SK-N-SH (cell line): ENCODE data around the gene CBX6. TPM values are rescaled to one million over a fixed set of nuclear protein-coding genes. Genes with fewer than 3 reads are reported as not detected.

Experiments used
- CTCF ChIA-PET: fragments of 300-600, 350-600 bp; formaldehyde crosslinking; extraction: SDS; loops from one replicate; lab custom pipeline; 2021; lab: Yijun Ruan, JAX
- POLR2A ChIA-PET: fragments of 350-600 bp; sonication (Branson Sonifier 250); formaldehyde crosslinking; extraction: SDS; loops from one replicate; lab custom pipeline; 2020; ENCODE audit warnings: antibody characterized with exemption, inconsistent platforms; lab: Yijun Ruan, JAX
- DNase-seq: peaks from one replicate; pipeline ENCODE4 v3.0.0; 2012
- H2AFZ ChIP-seq: fragments of 200-600 bp; sonication (generic); 2 replicates; pipeline ENCODE4 v1.8.1; 2016; ENCODE audit warnings: antibody characterized with exemption, mild to moderate bottlenecking, low read depth
- H3F3A ChIP-seq: fragments of 200-600 bp; sonication (generic); replicated peaks from 2 replicates; pipeline ENCODE3; 2016; ENCODE audit warnings: antibody characterized with exemption, mild to moderate bottlenecking; ENCODE audit not compliant: insufficient read depth
- H3K27ac ChIP-seq, 2 experiments: fragments of 200-500 bp in 1 of 2; fragments of 200-600 bp in 1 of 2; sonication (Bioruptor generic) in 1 of 2; sonication (generic), shearing (Covaris generic) in 1 of 2; 2 replicates each; pipeline versions ENCODE4 v1.5.1 to v1.6.1; 2014 to 2016; ENCODE audit warnings: low read depth in 2 of 2, inconsistent platforms in 1 of 2, low read length in 1 of 2, mild to moderate bottlenecking in 1 of 2, mixed read lengths in 1 of 2
- H3K27me3 ChIP-seq: fragments of 200-600 bp; sonication (generic), shearing (Covaris generic); 2 replicates; pipeline ENCODE4 v1.6.1; 2016; ENCODE audit warnings: mixed run types; ENCODE audit not compliant: insufficient read depth
- H3K36me3 ChIP-seq, 2 experiments: fragments of 200-500 bp in 1 of 2; fragments of 200-600 bp in 1 of 2; sonication (Bioruptor generic) in 1 of 2; sonication (generic) in 1 of 2; replicated peaks in 1 of 2; 2 replicates each; pipeline versions ENCODE3 to v1.5.1; 2014 to 2016; ENCODE audit warnings: low read length in 1 of 2, mild to moderate bottlenecking in 1 of 2; ENCODE audit not compliant: insufficient read depth in 2 of 2, control insufficient read depth in 1 of 2
- H3K4me1 ChIP-seq, 2 experiments: fragments of 200-500 bp in 1 of 2; fragments of 200-600 bp in 1 of 2; sonication (Bioruptor generic) in 1 of 2; sonication (generic), shearing (Covaris generic) in 1 of 2; 2 replicates each; pipeline versions ENCODE4 v1.5.1 to v1.6.1; 2014 to 2016; ENCODE audit warnings: low read depth in 1 of 2, low read length in 1 of 2, mixed run types in 1 of 2; ENCODE audit not compliant: insufficient read depth in 2 of 2, control insufficient read depth in 1 of 2
- H3K4me2 ChIP-seq: fragments of 200-600 bp; sonication (generic), shearing (Covaris generic); 2 replicates; pipeline ENCODE4 v1.6.1; 2017; ENCODE audit warnings: mixed run types
- H3K4me3 ChIP-seq, 2 experiments: fragments of 200-500 bp in 1 of 2; fragments of 200-600 bp in 1 of 2; sonication (Bioruptor generic) in 1 of 2; sonication (generic), shearing (Covaris generic) in 1 of 2; 2 replicates each; pipeline versions ENCODE4 v1.5.1 to v1.8.1; 2014 to 2016; ENCODE audit warnings: low read depth in 2 of 2, inconsistent platforms in 1 of 2, low read length in 1 of 2, mild to moderate bottlenecking in 1 of 2, mixed read lengths in 1 of 2, moderate library complexity in 1 of 2
- H3K79me2 ChIP-seq: fragments of 200-600 bp; sonication (generic); 2 replicates; pipeline ENCODE4 v1.8.1; 2017; ENCODE audit warnings: mild to moderate bottlenecking; ENCODE audit not compliant: insufficient read depth
- H3K9ac ChIP-seq: fragments of 200-600 bp; sonication (generic); 2 replicates; pipeline ENCODE4 v1.6.1; 2017; ENCODE audit warnings: mixed run types
- H3K9me2 ChIP-seq: fragments of 200-600 bp; sonication (generic); 2 replicates; pipeline ENCODE4 v1.6.1; 2017; ENCODE audit warnings: mixed run types
- H3K9me3 ChIP-seq: fragments of 200-600 bp; sonication (generic); 2 replicates; pipeline ENCODE4 v1.6.1; 2017; ENCODE audit warnings: mixed run types, mild to moderate bottlenecking, moderate library complexity
- H4K20me1 ChIP-seq: fragments of 200-600 bp; sonication (generic); 2 replicates; pipeline ENCODE4 v1.6.1; 2017; ENCODE audit warnings: mild to moderate bottlenecking, mixed run types; ENCODE audit not compliant: insufficient read depth
- CTCF ChIP-seq: fragments of 200-600 bp; sonication (generic); IDR thresholded peaks from 2 replicates; pipeline ENCODE4 v1.6.1; 2017; ENCODE audit warnings: antibody characterized with exemption, mild to moderate bottlenecking, moderate library complexity
- EZH2phosphoT487 ChIP-seq: fragments of 200-600 bp; sonication (generic); IDR thresholded peaks from 2 replicates; pipeline ENCODE4 v1.6.1; 2017; ENCODE audit warnings: low read depth, mixed run types, mild to moderate bottlenecking, antibody characterized with exemption, moderate library complexity, borderline replicate concordance
- GABPA ChIP-seq: IDR thresholded peaks from 2 replicates; pipeline ENCODE4 v1.4.0; 2012; ENCODE audit warnings: low read depth, mild to moderate bottlenecking
- GATA2 ChIP-seq: sonication (generic); formaldehyde crosslinking; IDR thresholded peaks from 2 replicates; pipeline ENCODE4 v1.5.0; 2020; ENCODE audit warnings: mild to moderate bottlenecking, missing genetic modification reagents
- IRF3 ChIP-seq: fragments of 150-350 bp; IDR thresholded peaks from 2 replicates; pipeline ENCODE4 v1.6.1; 2016; ENCODE audit warnings: mild to moderate bottlenecking, low read depth, low read length
- MAX ChIP-seq: IDR thresholded peaks from 2 replicates; pipeline ENCODE4 v1.4.0; 2012; ENCODE audit warnings: low read depth
- MEF2A ChIP-seq: IDR thresholded peaks from 2 replicates; pipeline ENCODE4 v1.4.0; 2012; ENCODE audit warnings: low read depth, borderline replicate concordance
- MXI1 ChIP-seq: IDR thresholded peaks from 2 replicates; pipeline ENCODE4 v1.6.1; 2012; ENCODE audit warnings: mild to moderate bottlenecking, low read depth, low read length, improper control_type of control experiment
- PBX3 ChIP-seq: IDR thresholded peaks from 2 replicates; pipeline ENCODE4; 2012
- POLR2AphosphoS5 ChIP-seq: IDR thresholded peaks from 2 replicates; pipeline ENCODE4 v1.6.1; 2012; ENCODE audit warnings: low read depth, low read length
- RAD21 ChIP-seq: IDR thresholded peaks from 2 replicates; pipeline ENCODE4 v1.6.1; 2012; ENCODE audit warnings: mild to moderate bottlenecking, low read length
- SIN3A ChIP-seq: IDR thresholded peaks from 2 replicates; pipeline ENCODE4 v1.6.1; 2012; ENCODE audit warnings: low read depth, mild to moderate bottlenecking, low read length, moderate library complexity, borderline replicate concordance
- SMC3 ChIP-seq: IDR thresholded peaks from 2 replicates; pipeline ENCODE4 v1.6.1; 2012; ENCODE audit warnings: low read depth, low read length, improper control_type of control experiment
- TAF1 ChIP-seq: IDR thresholded peaks from 2 replicates; pipeline ENCODE4 v1.6.1; 2012; ENCODE audit warnings: low read depth, mild to moderate bottlenecking, low read length, moderate library complexity, borderline replicate concordance
- WGBS: methylation state at CpG from one replicate; pipeline ENCODE4 v1.1.6; 2017; ENCODE audit warnings: low lambda C conversion rate; 5-methylcytosine and 5-hydroxymethylcytosine counted together
- polyA plus RNA-seq, 3 experiments: library from polyadenylated mRNA; depleted of rRNA; stranded (reverse); fragments of >200 nt; gene quantifications; 2 replicates each; pipeline ENCODE4 v1.2.3, GENCODE V29; 2012
- TF ChIP-seq, protein P1 (sequence below): IDR thresholded peaks from 2 replicates; pipeline ENCODE4 v1.4.0; 2012; ENCODE audit warnings: low read depth, borderline replicate concordance

The CBX6 gene
- polyA plus RNA-seq, 1 of the 3 experiments (the other 2 are of a cell fraction) = 5.4 TPM

DNA sequence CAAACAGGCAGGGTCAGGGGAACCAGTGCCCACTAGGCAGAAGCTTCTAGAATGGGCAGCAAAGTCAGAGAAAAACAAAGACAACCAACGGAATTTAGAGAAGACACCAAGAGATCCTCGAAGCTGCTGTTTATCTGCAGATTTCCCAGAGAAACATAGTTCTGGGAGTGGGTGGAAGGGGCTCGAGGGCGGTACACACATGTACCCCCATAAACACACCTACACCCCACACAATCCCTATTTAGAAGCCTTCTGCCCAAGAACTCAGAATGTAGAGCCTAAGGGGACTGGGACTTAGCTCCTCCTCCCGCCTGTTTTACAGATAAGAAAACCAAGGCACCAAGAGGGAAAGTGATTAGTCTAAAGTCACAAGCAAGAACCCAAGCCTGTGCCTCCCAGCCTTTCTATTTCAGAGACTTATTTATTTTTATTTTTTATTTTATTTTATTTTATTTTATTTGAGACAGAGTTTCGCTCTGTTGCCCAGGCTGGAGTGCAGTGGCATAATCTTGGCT lies 34.5 kb downstream of the CBX6 start (continued):
- TF ChIP-seq EZH2phosphoT487 = no peak

GRCh38 chr22:38835888-38836301 lies 36.1 kb downstream of the CBX6 start:
- 70% methylated on average over 18 of the region's 19 CpGs for WGBS
- H4K20me1 ChIP-seq = no peaks in the 10 kb centered on the region
- no peaks in the 10 kb centered on the region for H3K36me3 ChIP-seq
- no peak overlapping the region for H3K4me2 ChIP-seq
- no peak overlapping the region for H3K27ac ChIP-seq
- no peaks in the 10 kb centered on the region for H3K4me1 ChIP-seq
- POLR2A ChIA-PET = no interaction called here
- CTCF ChIA-PET = interaction anchor here (1.3 kb wide), 1 partner anchor 286 kb away, joined by 3 read pairs; no protein-coding TSS in a partner anchor
- no peak overlapping the region for H3K9ac ChIP-seq
- H3K27me3 ChIP-seq = no peaks in the 10 kb centered on the region
- no peaks in the 10 kb centered on the region for H3K79me2 ChIP-seq
- H3K4me3 ChIP-seq = no peak overlapping the region
- TF ChIP-seq CTCF = no peak
- TF ChIP-seq IRF3 = no peak
- no peak for TF ChIP-seq MXI1
- TF ChIP-seq POLR2AphosphoS5 = no peak
- no peak for TF ChIP-seq PBX3
- no peak for TF ChIP-seq MAX
- TF ChIP-seq MEF2A = no peak
- TF ChIP-seq RAD21 = no peak
- no peak for TF ChIP-seq GABPA
- TF ChIP-seq, protein P1, sequence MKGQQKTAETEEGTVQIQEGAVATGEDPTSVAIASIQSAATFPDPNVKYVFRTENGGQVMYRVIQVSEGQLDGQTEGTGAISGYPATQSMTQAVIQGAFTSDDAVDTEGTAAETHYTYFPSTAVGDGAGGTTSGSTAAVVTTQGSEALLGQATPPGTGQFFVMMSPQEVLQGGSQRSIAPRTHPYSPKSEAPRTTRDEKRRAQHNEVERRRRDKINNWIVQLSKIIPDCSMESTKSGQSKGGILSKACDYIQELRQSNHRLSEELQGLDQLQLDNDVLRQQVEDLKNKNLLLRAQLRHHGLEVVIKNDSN = no peak
- TF ChIP-seq SIN3A = no peak
- no peak for TF ChIP-seq GATA2 (CRISPR knock-in tag)
- no peak for TF ChIP-seq TAF1
- no peak for TF ChIP-seq SMC3
- TF ChIP-seq, all 33 proteins: peak for 0
- no peak overlapping the region for H2AFZ ChIP-seq
- no peaks in the 10 kb centered on the region for H3F3A ChIP-seq
- no peaks in the 10 kb centered on the region for H3K9me2 ChIP-seq
- H3K9me3 ChIP-seq = no peaks in the 10 kb centered on the region
- DNase-seq = no peak
